Mesendoderm (in vitro differentiated cells): ENCODE data around the gene MTMR2. TPM values are rescaled to one million over a fixed set of nuclear protein-coding genes. Genes with fewer than 3 reads are reported as not detected.

Experiments used
- DNase-seq: peaks from one replicate; pipeline ENCODE4 v3.0.0; 2013
- H2AK5ac ChIP-seq: 2 replicates; pipeline ENCODE4 v1.6.1; 2013; ENCODE audit warnings: low read length, inconsistent platforms
- H2BK120ac ChIP-seq: 2 replicates; pipeline ENCODE4 v1.6.1; 2013; ENCODE audit warnings: low read depth, mild to moderate bottlenecking, low read length, moderate library complexity, mixed read lengths
- H2BK15ac ChIP-seq: replicated peaks from 2 replicates; pipeline ENCODE4 v1.6.1; 2013; ENCODE audit warnings: low read depth, mild to moderate bottlenecking, moderate library complexity
- H2BK5ac ChIP-seq: 2 replicates; pipeline ENCODE4 v1.6.1; 2013; ENCODE audit warnings: low read length, inconsistent platforms
- H3K18ac ChIP-seq: 2 replicates; pipeline ENCODE4 v1.6.1; 2013; ENCODE audit warnings: mild to moderate bottlenecking, low read length, mixed read lengths
- H3K23ac ChIP-seq: one replicate; pipeline ENCODE4 v1.6.1; 2013; ENCODE audit warnings: low read length
- H3K27ac ChIP-seq: 2 replicates; pipeline ENCODE4 v1.5.1; 2013; ENCODE audit warnings: low read depth, mild to moderate bottlenecking, inconsistent platforms, low read length, moderate library complexity
- H3K27me3 ChIP-seq: 2 replicates; pipeline ENCODE4 v1.6.1; 2013; ENCODE audit warnings: low read length, control low read depth, mild to moderate bottlenecking, inconsistent platforms; ENCODE audit not compliant: insufficient read depth, poor library complexity
- H3K36me3 ChIP-seq: 2 replicates; pipeline ENCODE4 v1.6.1; 2013; ENCODE audit warnings: low read length, inconsistent platforms; ENCODE audit not compliant: control insufficient read depth, insufficient read depth
- H3K4ac ChIP-seq: one replicate; pipeline ENCODE4 v1.6.1; 2013; ENCODE audit warnings: low read depth, mild to moderate bottlenecking, low read length, moderate library complexity
- H3K4me1 ChIP-seq: 2 replicates; pipeline ENCODE4 v1.6.1; 2013; ENCODE audit warnings: low read depth, low read length, inconsistent platforms; ENCODE audit not compliant: control insufficient read depth
- H3K4me2 ChIP-seq: 2 replicates; pipeline ENCODE4 v1.6.1; 2013; ENCODE audit warnings: low read length
- H3K4me3 ChIP-seq: 2 replicates; pipeline ENCODE4 v1.5.1; 2013; ENCODE audit warnings: mild to moderate bottlenecking, low read length
- H3K56ac ChIP-seq: one replicate; pipeline ENCODE4 v1.6.1; 2013; ENCODE audit warnings: low read length
- H3K79me1 ChIP-seq: 2 replicates; pipeline ENCODE4 v1.6.1; 2013; ENCODE audit warnings: low read length, inconsistent platforms
- H3K79me2 ChIP-seq: 2 replicates; pipeline ENCODE4 v1.6.1; 2013; ENCODE audit warnings: mild to moderate bottlenecking, low read length; ENCODE audit not compliant: control insufficient read depth, insufficient read depth
- H3K9ac ChIP-seq: 2 replicates; pipeline ENCODE4 v1.6.1; 2013; ENCODE audit warnings: low read length, inconsistent platforms
- H4K5ac ChIP-seq: one replicate; pipeline ENCODE4 v1.6.1; 2013; ENCODE audit warnings: low read length
- H4K8ac ChIP-seq: one replicate; pipeline ENCODE4 v1.6.1; 2013; ENCODE audit warnings: low read depth, mild to moderate bottlenecking, control low read depth, low read length, moderate library complexity
- WGBS: extraction: QIAGEN DNeasy Blood & Tissue Kit; methylation state at CpG from one replicate; pipeline ENCODE4 v1.1.7; 2013; ENCODE audit warnings: low lambda C conversion rate, missing lambda C conversion rate; ENCODE audit not compliant: insufficient coverage; ENCODE audit errors: extremely low coverage; 5-methylcytosine and 5-hydroxymethylcytosine counted together
- polyA plus RNA-seq, 2 experiments: library from polyadenylated mRNA; stranded (reverse); fragments of 200-250 nt; gene quantifications; one replicate each; pipeline ENCODE4 v1.2.3, GENCODE V29; 2013

The MTMR2 gene
- polyA plus RNA-seq (2013, experiment 1 of 2): 51.7 TPM
- 51.3 TPM for polyA plus RNA-seq (2013, experiment 2 of 2)

DNA sequence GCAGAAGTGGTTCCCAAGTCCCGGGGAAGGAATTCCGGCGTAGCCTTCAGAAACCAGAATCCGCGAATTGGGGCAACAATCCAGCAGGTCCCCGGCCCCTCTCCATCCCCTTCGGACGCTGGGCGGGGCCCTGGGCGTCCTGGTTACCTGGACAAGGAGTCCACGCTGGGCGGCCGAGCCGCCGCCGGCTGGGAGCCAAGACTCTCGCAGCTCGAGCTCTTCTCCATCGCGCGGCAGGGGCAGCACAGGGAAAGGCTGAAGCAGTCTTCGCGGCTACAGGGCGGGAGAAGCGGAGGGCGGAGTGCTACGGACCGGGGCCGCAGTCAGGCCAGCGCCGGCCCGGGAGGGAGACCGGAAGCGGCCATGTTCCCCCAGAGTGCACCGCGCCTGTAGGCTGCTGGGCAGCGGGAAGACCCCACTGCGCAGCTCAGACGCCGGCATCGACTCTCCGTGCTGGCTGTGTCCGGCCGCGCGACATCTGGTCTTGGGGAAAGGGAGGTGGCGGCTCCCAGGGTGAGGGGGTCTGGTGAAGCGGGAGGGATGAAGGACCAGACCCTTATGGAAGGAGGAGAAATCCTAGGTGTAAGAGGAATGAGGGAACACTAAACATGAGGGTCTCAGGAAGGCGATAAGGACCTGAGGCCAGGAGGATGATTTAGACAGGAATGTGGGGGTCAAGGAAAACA, at the start of gene MTMR2:
MTMR2 (minus strand) TSS at position 380 of the 686 bp plus-strand sequence; CDS start at position 227, 153 bp downstream.
- H3K27ac ChIP-seq: peak within 1 kb of the TSS; percentile 72
- peak within 1 kb of the TSS; percentile 99 for H3K56ac ChIP-seq
- H3K79me2 ChIP-seq: peaks cover 20% of the 10 kb centered on the region
- H3K23ac ChIP-seq: peak within 1 kb of the TSS; percentile 97
- peak within 1 kb of the TSS; percentile 70 for H3K9ac ChIP-seq
- H3K4me3 ChIP-seq: peak within 1 kb of the TSS; percentile 90
- H3K36me3 ChIP-seq: no peaks in the 10 kb centered on the region
- WGBS: no CpG with 5 or more reads among the region's 49 CpGs
- peak within 1 kb of the TSS; percentile 77 for H4K8ac ChIP-seq
- H3K4me2 ChIP-seq: peak within 1 kb of the TSS; percentile 64
- H3K27me3 ChIP-seq: no peaks in the 10 kb centered on the region
- H3K79me1 ChIP-seq: peaks cover 3% of the 10 kb centered on the region
- H3K4me1 ChIP-seq: peaks cover 2% of the 10 kb centered on the region
- H3K4ac ChIP-seq: peak within 1 kb of the TSS; percentile 65
- no peak within 1 kb of the TSS for H2AK5ac ChIP-seq
- peak within 1 kb of the TSS; percentile 23 for H4K5ac ChIP-seq
- H3K18ac ChIP-seq: peak within 1 kb of the TSS; percentile 82
- no peak within 1 kb of the TSS for H2BK15ac ChIP-seq
- peak within 1 kb of the TSS; percentile 84 for H2BK120ac ChIP-seq
- DNase-seq: peak; percentile 91
- H2BK5ac ChIP-seq: peak within 1 kb of the TSS; percentile 96

DNA sequence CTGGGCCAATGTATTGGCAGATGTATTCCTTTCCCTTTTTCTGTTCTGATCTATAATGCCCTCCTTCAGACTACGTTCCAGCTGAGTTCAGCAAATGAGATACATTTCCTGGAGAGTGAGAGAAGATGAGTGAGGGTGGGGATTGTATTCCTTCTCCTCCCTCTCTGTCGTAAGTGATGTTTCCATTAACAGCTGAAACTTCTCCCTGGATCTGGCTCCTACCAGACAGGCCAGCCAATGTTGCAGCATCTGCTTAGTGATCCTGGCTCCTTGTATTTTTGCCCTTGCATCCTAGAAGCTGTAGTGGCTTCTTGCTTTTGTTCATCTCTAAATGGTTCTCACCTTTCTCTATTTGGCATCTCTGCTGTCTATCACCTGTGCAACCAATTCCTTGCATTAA, 48.2 kb upstream of the MTMR2 start:
- Histone ChIP-seq H3K4me3 (no peak overlapping the region), H2BK120ac (no peak overlapping the region), H3K79me2 (no peaks in the 10 kb centered on the region), H3K56ac (no peak overlapping the region), H3K18ac (no peak overlapping the region), H4K5ac (no peak overlapping the region), H2AK5ac (no peak overlapping the region), H3K27ac (no peak overlapping the region), H3K23ac (no peak overlapping the region), H3K4me1 (no peaks in the 10 kb centered on the region), H3K4me2 (no peak overlapping the region), H3K79me1 (no peaks in the 10 kb centered on the region), H3K36me3 (no peaks in the 10 kb centered on the region), H3K4ac (no peak overlapping the region), H2BK15ac (no peak overlapping the region), H3K27me3 (no peaks in the 10 kb centered on the region), H3K9ac (no peak overlapping the region), H4K8ac (no peak overlapping the region), H2BK5ac (no peak overlapping the region)
- DNase-seq: no peak
- WGBS: no CpG with 5 or more reads among the region's 2 CpGs

DNA sequence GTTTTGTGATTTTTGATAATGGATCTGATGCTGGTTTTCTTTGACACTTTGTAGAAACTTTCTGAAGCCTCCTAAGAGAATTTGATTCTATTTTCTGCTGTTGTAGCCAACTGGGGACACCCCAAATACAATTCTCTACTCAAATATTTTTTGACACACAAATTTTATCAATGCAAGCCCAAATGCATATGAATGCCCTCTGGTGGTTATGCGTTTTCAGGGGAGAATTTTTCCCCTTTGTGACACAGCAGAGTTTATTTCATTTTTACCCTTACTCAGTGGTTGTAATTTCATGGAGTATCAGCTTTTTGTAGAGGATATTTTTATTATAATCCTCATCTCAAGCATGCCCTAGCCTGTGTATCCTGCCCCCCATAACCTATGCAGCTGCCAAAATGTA, 44.7 kb upstream of the MTMR2 start:
- Histone ChIP-seq H3K23ac (no peak overlapping the region), H2BK120ac (no peak overlapping the region), H3K4me2 (no peak overlapping the region), H3K36me3 (no peaks in the 10 kb centered on the region), H3K4me1 (no peaks in the 10 kb centered on the region), H2BK5ac (no peak overlapping the region), H3K18ac (no peak overlapping the region), H2AK5ac (no peak overlapping the region), H4K5ac (no peak overlapping the region), H3K9ac (no peak overlapping the region), H3K4ac (no peak overlapping the region), H3K79me1 (no peaks in the 10 kb centered on the region), H4K8ac (no peak overlapping the region), H2BK15ac (no peak overlapping the region), H3K27ac (no peak overlapping the region), H3K79me2 (no peaks in the 10 kb centered on the region), H3K27me3 (no peaks in the 10 kb centered on the region), H3K4me3 (no peak overlapping the region), H3K56ac (no peak overlapping the region)
- no peak for DNase-seq
- no CpG with 5 or more reads among the region's 1 CpG for WGBS

DNA sequence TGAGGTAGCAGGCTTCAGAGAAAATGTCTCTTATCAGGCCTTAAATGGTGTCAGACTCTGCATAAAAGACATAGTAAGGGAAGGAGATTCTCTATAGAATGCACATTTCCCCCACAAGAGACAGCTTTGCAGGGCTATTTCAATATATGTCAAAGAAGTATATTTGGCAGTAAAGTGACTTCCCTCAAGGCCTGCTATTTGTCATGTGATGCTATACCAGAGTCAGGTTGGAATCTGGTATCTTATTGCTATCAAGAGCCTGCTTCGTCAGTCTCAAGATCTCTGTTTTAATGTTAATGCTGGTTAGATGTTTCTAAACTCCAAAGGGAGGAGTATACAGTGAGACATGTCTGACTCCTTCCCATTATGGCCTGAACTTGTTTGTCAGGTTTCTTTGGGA, 40.4 kb upstream of the MTMR2 start:
- H3K27ac ChIP-seq: peak overlapping the region; percentile 42
- H3K56ac ChIP-seq: no peak overlapping the region
- no peak overlapping the region for H2AK5ac ChIP-seq
- peak overlapping the region; percentile 78 for H2BK120ac ChIP-seq
- H3K23ac ChIP-seq: no peak overlapping the region
- DNase-seq: peak; percentile 65
- H2BK5ac ChIP-seq: no peak overlapping the region
- H3K4me3 ChIP-seq: no peak overlapping the region
- H3K79me2 ChIP-seq: no peaks in the 10 kb centered on the region
- H4K8ac ChIP-seq: no peak overlapping the region
- no peaks in the 10 kb centered on the region for H3K79me1 ChIP-seq
- H3K9ac ChIP-seq: no peak overlapping the region
- no peaks in the 10 kb centered on the region for H3K27me3 ChIP-seq
- WGBS: no CpG with 5 or more reads among the region's 1 CpG
- no peak overlapping the region for H4K5ac ChIP-seq
- no peaks in the 10 kb centered on the region for H3K4me1 ChIP-seq
- H3K4ac ChIP-seq: no peak overlapping the region
- no peaks in the 10 kb centered on the region for H3K36me3 ChIP-seq
- H3K18ac ChIP-seq: peak overlapping the region; percentile 68
- H3K4me2 ChIP-seq: no peak overlapping the region
- no peak overlapping the region for H2BK15ac ChIP-seq

DNA sequence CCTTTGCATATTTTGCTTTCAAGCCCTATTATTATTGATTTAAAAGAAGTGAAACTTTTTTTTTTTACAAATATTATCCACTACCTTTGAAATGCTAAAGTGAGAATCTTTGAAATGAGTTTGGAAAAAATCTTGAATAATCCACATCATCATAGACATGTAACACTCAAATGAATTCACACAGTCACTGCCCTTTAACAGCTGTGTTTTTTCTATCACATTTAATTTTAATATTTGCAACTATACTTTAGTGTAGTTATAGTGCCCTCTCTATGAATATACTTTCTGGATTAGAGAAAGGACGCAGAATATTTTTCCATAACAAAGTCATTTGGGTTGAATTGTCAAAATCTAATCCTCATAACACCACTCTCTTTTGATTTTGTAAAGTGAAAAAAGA, 37.9 kb upstream of the MTMR2 start:
- Histone ChIP-seq H3K27me3 (no peaks in the 10 kb centered on the region), H2BK5ac (no peak overlapping the region), H3K4ac (no peak overlapping the region), H2BK120ac (no peak overlapping the region), H3K56ac (no peak overlapping the region), H3K4me2 (no peak overlapping the region), H3K23ac (no peak overlapping the region), H3K79me1 (no peaks in the 10 kb centered on the region), H3K4me3 (no peak overlapping the region), H2AK5ac (no peak overlapping the region), H3K4me1 (no peaks in the 10 kb centered on the region), H2BK15ac (no peak overlapping the region), H3K27ac (no peak overlapping the region), H3K18ac (no peak overlapping the region), H3K36me3 (no peaks in the 10 kb centered on the region), H3K79me2 (no peaks in the 10 kb centered on the region), H4K8ac (no peak overlapping the region), H3K9ac (no peak overlapping the region), H4K5ac (no peak overlapping the region)
- no CpG with 5 or more reads among the region's 1 CpG for WGBS
- DNase-seq: no peak

DNA sequence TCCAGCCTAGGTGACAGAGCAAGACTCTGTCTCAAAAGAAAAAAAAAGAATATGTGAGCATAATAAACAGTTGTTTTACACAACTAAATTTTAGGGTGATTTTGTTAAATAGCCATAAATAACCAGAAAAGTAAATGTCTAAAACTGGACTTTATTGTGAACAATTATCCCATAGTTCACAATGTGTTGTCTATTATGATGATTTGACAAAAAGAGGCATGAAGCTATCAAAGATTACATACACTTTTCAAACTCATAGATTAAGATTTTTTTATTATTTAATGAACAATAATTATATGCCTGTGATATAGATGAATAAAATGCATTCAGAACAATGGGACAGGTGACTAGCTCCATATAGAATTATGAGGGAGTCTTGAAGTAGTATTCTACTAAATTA, 27.0 kb upstream of the MTMR2 start:
- no peak overlapping the region for H3K56ac ChIP-seq
- H4K5ac ChIP-seq: no peak overlapping the region
- H3K9ac ChIP-seq: no peak overlapping the region
- no peaks in the 10 kb centered on the region for H3K4me1 ChIP-seq
- no peak for DNase-seq
- H2BK5ac ChIP-seq: no peak overlapping the region
- no peaks in the 10 kb centered on the region for H3K27me3 ChIP-seq
- no peak overlapping the region for H3K4ac ChIP-seq
- H3K79me1 ChIP-seq: no peaks in the 10 kb centered on the region
- no peak overlapping the region for H3K27ac ChIP-seq
- H2BK120ac ChIP-seq: no peak overlapping the region
- H2AK5ac ChIP-seq: no peak overlapping the region
- no peak overlapping the region for H4K8ac ChIP-seq
- no peak overlapping the region for H3K4me3 ChIP-seq
- no peaks in the 10 kb centered on the region for H3K36me3 ChIP-seq
- no peaks in the 10 kb centered on the region for H3K79me2 ChIP-seq
- no peak overlapping the region for H2BK15ac ChIP-seq
- no peak overlapping the region for H3K23ac ChIP-seq
- no peak overlapping the region for H3K4me2 ChIP-seq
- no peak overlapping the region for H3K18ac ChIP-seq
